NOMO-1 treated with dmso at 0.1 percent for 144 hours (cell line): ENCODE data around the gene CACNA1C.
"Not testable (repeated sequence)": the region's sequence is repeated elsewhere in the genome, so short reads cannot be mapped to it uniquely, and the experiment has no call there.

Experiments used
- DNase-seq: peaks from one replicate; lab custom pipeline; 2025; ENCODE audit not compliant: unreplicated experiment; lab: John Stamatoyannopoulos, UW

Gene CACNA1C

DNA sequence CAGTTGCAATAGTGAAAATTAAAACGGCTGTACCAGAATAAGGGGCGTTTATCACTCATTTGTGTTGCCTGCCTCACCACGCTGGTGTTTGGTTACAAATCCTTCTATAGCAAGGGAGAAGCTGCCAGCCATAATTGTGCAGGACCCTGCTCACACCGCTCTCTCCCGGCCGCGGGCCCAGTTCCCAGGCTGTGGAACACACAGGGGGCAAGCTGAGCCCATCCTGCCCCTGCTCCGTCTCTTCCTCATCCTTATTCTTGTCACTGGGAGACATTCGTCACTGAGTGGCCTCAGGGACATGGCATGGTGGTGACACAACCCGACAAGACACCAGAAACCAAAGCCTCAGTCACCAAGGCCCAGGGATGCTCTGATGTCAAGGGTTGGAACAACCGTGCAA, 625.6 kb downstream of the CACNA1C start:
- DNase-seq: no peak

DNA sequence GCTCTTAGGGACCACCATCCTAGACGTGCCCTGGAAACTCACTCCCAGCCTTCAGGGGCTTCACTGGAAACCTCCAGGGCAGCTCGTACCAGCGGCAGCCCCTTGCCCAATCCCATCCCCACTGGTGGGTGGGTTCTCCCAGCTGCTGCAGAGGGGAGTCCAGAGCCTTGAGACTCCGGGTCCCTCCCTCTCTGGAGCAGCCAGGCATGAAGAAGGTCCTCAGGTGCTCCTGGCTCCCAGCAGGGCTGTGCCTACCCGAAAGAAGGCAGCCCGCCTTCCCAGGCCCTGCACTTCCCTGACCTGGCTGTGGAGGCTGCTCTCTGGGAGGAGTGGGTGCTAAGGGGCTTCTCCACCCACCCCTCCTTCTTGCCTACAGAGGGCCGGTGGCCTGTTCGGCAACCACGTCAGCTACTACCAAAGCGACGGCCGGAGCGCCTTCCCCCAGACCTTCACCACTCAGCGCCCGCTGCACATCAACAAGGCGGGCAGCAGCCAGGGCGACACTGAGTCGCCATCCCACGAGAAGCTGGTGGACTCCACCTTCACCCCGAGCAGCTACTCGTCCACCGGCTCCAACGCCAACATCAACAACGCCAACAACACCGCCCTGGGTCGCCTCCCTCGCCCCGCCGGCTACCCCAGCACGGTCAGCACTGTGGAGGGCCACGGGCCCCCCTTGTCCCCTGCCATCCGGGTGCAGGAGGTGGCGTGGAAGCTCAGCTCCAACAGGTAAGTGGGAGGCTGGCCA, 626.5 kb downstream of the CACNA1C start:
- no peak for DNase-seq

DNA sequence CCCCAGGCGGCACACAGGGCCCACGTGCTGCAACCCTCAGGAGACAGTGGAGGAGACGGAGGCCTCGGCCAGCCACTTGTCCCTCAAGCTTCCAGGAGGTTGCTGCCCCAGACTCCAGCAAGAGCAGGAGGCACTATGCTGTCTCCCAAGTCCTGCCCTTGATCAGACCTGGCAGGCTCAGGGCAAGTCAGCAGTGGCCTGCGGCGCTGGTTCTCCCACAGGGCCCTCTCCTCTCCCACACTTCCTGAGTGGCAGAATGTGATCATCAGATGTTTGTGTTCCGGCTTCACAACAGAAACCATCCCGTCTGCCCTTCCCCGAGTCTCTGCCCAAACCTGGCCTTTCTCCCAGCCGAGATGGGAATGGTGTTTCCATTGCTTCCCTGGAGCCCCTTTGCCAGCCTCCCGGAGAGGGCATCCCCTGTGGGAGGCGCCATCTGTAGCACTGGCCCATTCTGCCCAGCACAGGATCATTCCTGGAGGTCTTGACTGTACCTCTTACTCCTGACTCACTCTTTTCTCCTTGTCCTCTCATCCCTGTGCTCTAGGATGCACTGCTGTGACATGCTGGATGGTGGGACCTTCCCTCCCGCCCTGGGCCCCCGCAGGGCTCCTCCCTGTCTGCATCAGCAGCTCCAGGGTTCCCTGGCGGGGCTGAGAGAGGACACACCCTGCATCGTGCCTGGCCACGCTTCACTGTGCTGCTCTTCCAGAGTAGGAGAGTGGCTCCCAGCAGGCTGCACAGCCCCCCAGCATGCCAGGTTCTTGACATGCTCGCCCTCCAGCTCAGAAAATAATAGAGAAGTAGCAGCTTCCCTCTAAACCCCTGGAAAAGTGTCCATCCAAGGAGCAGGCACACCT, 627.3 kb downstream of the CACNA1C start:
- no peak for DNase-seq

DNA sequence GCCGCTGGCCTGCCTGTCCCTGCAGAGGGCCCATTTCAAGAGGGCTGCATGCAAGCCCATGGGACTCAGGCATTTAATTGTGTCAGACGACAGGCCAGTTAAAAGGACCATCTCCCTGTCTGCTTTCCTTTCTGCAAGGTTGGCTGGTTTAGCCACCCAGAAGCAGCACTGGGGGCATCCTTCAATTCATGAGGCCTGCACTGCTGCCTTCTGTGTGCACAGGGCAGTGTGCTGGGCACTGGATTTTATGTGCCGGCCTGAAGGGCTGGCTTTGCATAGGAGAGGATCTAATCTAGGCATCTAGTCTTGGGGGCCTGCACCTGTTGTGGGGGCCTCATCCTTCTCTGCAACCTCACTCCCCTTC, 627.9 kb downstream of the CACNA1C start:
- DNase-seq: no peak

DNA sequence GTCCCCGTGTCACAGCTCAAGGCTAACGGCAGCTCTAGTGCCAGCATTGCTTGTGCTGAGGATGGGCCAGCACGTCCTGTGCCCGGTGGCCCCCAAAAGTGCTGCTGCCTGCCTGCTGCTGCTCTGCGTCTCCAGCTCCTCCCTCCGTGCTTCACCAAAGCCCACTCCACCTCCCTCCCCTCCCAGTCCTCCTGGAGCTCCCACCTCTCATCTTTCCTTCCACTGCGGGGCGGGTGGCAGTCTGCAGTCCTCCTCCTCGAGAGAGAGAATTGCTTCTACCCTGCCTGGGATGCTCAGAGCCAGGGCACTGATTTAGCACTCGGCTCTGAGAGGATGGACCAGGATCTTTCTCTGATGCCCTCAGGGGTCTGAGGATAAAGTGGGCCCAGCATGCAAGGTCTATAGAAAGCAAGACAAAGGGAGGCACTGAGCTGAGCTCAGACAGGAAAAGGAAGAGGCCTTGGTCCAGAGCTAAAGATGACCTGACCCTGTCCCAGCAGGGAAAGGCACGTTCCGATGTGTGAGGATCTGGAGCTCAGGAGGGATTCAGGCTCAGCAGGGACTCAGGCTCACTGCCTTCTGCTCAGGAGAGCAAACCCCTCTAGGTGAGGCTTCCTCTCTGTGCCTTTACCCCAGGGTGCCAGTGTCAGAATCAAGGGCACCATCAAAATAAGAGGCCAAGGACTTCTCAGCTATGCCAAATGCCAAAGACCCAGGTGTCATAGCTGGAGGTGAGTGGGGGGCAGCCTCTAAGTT, 628.8 kb downstream of the CACNA1C start:
- DNase-seq: no peak

DNA sequence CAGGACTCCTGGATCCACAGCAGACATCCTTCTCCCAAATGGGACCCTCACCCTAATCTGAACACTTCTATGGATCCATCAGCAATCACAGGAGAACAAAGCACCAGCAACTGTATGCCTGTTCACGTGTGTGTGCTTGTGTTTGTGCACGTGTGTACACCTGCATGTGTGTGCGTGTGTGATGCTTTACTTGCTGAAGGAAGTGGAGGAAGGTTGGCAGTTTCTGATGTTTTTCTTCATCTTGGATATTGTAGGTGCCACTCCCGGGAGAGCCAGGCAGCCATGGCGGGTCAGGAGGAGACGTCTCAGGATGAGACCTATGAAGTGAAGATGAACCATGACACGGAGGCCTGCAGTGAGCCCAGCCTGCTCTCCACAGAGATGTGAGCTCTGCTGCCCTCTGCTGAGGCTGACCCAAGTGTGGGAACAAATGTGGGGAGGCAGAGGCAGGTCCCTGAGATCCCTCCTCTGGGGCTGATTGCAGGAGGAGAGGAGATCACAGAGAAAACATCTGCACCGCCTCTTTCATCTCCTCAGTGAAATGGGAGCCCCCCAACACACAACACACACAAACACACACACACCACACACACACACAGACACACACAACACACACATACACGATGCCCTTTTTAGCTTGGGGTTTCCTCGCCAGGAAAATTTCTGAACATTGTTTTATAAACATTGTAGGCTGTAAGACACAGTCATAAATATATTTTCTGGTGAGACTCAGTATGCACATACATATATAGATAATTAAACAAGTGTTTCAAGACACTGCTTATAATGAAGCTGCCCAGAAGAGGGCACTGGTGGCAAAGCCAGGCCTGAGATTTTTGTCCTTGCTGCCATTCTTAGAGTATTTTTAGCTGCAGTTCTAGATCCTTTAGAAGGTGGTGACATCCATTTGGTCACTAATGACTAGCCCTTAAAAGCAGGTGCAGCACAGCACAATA, 629.8 kb downstream of the CACNA1C start:
- peak; percentile 31 for DNase-seq

DNA sequence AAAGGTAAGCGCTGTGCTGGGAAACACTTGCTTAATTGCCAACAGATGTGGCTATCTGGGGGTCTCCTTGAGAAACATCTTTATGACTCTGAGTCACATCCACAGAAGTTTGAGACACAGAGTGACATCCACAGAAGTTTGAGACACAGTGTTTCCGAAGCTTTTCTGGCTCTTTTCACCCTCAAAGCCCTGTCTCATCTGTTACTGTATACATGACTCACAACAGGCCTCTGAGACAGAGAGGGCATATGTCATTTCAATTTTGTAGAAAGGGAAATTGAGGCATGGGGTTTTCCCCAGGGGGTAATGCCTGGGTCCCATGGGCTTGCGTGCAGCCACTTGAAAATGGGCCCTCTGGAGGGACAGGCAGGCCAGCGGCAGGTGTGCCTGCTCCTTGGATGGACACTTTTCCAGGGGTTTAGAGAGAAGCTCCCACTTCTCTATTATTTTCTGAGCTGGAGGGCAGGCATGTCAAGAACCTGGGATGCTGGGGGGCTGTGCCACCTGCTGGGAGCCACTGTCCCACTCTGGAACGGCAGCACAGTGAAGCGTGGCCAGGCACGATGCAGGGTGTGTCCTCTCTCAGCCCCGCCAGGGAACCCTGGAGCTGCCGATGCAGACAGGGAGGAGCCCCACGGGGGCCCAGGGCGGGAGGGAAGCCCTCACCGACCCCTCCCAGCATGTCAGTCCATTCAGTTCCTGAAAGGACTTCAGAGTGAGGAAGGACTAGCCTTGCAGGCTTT, 630.7 kb downstream of the CACNA1C start:
- DNase-seq: no peak

DNA sequence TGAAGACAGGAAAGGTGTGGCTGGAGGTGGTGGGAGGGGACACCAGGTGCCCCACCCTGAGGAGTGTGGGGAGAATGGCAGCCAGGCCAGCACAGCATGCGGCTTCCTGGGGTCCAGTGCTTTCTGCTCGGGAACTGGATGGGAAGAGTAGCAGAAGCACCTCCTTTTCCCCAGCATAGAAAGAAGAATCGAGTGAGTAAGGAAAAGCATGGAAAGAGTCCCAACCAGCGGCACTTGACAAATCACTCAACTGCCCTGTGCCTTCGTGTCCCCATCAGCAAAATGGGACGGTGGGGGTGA, 631.2 kb downstream of the CACNA1C start:
- not testable (repeated sequence) for DNase-seq

DNA sequence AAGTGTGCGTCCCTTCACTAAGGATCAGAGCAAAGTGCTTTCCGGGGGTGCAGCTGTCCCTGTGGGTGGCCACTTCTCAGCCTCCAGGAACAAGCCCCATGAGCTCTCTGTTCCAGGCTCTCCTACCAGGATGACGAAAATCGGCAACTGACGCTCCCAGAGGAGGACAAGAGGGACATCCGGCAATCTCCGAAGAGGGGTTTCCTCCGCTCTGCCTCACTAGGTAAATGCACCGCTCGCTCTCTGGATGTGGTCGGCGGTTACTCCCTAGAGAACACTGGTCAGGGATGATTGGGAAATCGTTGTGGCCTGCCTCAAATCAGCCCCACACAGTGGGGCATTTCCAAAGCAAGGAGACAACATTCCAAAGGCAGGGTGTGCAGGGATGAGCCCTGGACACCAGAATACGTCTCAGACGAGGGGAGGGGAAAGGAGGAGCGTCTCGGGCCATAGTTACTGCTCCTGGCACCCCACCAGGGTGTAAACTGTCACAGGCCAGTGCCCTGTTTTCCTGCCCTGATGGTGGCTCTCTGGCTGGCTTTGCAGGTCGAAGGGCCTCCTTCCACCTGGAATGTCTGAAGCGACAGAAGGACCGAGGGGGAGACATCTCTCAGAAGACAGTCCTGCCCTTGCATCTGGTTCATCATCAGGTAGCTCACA, 633.0 kb downstream of the CACNA1C start:
- not testable (repeated sequence) for DNase-seq

DNA sequence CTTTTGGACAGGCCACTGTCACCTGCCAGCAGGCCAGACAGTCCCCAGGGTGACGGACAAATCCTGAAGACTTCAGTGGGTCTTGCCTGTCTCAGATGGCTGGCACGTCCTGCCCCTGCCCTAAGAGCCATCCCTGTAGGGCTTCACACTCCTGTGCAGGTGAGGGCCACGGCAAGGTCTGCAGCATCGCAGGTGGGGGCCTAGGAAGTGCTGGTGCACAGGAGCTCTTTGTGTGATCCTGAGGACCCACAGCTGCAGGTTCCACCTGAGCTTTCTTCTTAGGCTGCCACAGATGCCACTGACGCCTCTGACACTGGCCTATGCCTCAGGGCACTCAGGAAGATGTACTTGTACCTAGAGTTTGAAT, 633.5 kb downstream of the CACNA1C start:
- DNase-seq: no peak

DNA sequence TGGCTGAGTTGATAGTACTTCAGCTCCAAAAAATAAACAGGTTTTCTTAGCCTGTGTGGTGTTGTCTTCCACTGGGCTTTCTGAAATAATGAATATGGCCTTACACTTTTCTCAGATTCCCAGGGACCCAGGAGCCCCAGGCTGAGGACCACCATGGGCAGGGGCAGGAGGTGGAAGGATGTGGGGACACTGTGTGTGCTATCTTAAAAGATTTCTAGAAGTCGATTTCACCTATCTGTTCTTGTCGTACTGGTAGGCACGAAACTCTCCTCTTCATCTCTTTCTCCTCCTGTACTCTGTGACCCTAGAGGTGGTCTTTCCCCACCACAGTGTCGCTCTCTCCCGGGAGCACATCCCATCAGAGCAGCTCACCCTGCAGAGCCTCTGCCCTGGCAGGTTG, 634.3 kb downstream of the CACNA1C start:
- DNase-seq: no peak

DNA sequence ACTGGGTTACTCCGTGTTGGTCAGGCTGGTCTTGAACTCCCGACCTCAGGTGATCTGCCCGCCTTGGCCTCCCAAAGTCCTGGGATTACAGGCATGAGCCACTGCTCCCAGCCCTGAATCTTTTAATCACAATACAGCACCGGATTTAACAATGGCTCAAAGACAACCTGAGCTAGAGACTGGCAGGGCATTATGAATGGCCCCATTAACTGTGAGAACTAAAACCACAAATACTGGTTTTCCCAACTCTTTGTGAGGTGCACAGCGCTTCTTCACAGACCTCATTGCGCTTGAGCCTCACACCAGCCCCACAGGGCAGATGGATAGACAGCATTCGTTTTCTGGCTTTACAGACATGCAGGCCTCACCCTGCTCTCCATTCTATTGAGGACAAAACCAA, 634.9 kb downstream of the CACNA1C start:
- no peak for DNase-seq

DNA sequence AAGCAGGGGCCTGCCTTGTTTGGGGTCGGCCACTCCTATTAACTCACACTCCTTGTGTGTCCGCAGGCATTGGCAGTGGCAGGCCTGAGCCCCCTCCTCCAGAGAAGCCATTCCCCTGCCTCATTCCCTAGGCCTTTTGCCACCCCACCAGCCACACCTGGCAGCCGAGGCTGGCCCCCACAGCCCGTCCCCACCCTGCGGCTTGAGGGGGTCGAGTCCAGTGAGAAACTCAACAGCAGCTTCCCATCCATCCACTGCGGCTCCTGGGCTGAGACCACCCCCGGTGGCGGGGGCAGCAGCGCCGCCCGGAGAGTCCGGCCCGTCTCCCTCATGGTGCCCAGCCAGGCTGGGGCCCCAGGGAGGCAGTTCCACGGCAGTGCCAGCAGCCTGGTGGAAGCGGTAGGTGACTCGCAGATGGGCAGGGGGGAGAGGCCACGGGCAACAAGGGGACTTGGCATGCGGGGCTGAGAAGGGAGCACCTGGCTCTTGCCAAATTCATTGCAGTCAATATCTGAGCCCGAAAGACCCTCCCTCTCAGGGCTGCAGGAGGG, 635.7 kb downstream of the CACNA1C start:
- no peak for DNase-seq

DNA sequence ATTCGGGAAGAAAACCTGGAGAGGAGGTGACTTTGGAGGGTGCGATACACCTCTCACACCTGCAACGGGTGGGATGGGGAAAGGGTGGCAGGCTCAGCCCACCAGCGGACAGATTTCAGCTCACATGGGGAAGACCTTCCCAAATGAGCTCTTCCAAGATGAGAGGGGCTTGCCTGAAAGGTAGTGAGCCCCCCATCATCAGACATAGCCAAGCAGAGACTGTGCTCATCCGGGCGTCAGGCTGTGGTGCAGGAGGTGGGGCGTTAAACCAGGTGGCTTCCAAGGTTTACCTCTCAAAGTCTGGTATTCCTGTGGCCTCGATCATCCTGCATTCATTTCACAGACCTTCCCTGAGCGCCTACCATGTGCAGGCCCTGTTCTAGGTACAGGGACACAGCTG, 636.6 kb downstream of the CACNA1C start:
- no peak for DNase-seq

DNA sequence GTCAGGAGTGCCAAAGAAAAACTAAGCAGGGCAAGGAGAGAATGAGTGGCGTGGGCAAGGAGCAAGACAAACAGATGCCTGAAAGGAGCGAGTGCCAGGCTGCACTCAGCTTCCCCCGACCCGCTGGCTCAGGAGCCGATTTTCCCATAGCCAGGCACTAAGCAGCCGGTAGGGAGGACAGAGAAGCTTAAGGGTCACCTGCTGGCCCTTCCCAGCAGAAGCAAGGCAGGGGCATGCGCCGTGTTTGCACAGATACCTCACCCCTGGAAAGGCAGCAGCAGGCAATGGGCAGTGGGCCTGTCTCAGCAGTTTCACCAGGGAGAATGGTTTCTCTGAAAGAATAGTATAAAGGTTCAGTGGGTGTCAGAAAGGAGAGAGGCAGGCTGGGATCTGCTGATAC, 637.1 kb downstream of the CACNA1C start:
- no peak for DNase-seq

DNA sequence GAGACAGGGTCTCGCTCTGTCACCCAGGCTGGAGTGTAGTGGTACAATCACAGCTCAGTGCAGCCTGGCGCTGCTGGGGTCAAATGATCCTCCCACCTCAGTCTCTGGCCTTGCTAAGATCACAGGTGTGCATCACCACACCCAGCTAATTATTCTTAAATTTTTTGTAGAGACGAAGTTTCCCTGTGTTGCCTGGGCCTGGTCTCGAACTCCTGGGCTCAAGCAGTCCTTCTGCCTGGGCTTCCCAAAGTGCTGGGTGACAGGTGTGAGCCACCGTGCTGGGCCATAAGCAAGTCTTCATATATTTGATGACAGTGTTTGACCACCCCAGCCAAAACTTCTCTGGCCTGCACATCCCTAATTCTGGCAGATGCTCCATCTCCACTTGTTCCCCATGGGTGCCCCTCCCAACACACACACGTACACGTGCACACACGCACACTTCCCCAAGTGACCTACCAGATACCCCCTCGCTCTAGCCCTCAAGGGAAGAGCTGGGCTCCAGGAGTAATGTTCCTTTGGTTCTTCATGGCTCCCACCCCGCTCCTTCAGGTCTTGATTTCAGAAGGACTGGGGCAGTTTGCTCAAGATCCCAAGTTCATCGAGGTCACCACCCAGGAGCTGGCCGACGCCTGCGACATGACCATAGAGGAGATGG, 637.7 kb downstream of the CACNA1C start:
- DNase-seq: no peak

DNA sequence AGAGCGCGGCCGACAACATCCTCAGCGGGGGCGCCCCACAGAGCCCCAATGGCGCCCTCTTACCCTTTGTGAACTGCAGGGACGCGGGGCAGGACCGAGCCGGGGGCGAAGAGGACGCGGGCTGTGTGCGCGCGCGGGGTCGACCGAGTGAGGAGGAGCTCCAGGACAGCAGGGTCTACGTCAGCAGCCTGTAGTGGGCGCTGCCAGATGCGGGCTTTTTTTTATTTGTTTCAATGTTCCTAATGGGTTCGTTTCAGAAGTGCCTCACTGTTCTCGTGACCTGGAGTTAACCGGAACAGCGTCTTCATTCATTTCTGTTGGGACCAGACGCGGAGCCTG, 638.2 kb downstream of the CACNA1C start:
- DNase-seq: no peak

DNA sequence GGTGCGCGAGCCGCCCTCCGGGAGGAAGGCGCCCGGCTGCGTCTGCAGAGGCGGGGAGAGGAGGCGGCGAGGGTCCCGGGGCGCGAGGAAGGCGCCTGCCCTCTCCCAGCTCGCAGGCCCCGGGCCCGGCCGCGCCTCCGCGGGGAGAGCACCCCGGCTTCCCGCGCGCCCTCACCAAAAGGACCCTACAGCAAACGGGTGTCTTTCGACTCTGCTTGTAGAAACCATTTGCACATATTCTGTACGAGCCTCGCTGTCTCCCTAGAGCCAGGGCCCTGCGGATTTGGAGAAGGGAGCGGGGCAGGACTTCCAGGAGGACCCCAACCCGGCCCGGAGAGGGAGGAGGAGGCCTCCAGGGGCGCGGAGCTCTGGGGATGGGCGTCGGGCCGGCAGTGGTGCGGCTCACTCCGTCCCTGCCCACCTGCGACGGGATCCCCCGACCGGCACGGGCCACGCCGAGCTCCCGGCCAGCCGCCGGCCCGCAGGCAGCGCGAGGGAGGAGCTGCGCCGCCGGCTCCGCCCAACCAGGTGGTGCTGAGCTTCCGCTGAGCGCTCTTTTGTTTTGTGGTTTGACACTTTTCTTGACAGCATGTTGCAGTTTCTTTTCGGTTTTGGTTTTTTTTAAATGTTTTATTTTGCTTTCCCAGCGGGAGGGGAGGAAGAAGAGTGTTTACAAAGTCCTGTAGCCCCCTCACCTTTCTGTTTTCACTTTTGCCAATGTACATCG, 638.7 kb downstream of the CACNA1C start:
- DNase-seq: peak; percentile 31
